Panc1 (cell line): Measurements from ENCODE around the gene CNNM2. TPM values are rescaled to one million over a fixed set of nuclear protein-coding genes. Genes with fewer than 3 reads are reported as not detected.

ENCODE experiments used
- ATAC-seq: fragments of 200-7000 bp; cut with Tn5 transposase; 2 replicates; pipeline ENCODE4 v1.9.1; 2020; ENCODE audit warnings: mild to moderate bottlenecking, moderate library complexity
- BruUV-seq: library from RNA; stranded (reverse); fragments of 400-500 nt; replicated peaks from 2 replicates; lab custom pipeline; 2021; lab: Mats Ljungman, UMichigan
- CTCF ChIA-PET: fragments of 300-600 bp; sonication (Branson Sonifier 250); formaldehyde crosslinking; loops from one replicate; lab custom pipeline; 2022; ENCODE audit warnings: antibody characterized with exemption; lab: Charles Lee
- POLR2A ChIA-PET: fragments of 300-600 bp; sonication (Branson Sonifier 250); formaldehyde crosslinking; loops from one replicate; lab custom pipeline; 2022; ENCODE audit warnings: antibody characterized with exemption; lab: Charles Lee
- DNase-seq: peaks from one replicate; pipeline ENCODE4 v3.0.0-alpha.2; 2010; ENCODE audit warnings: low read depth, low spot score
- H3K27ac ChIP-seq: 2 replicates; pipeline ENCODE4 v1.5.1; 2011; ENCODE audit warnings: mild to moderate bottlenecking, low read length, inconsistent platforms
- H3K27me3 ChIP-seq: fragments of 200-500 bp; sonication (Bioruptor generic); 2 replicates; pipeline ENCODE4 v1.6.0; 2014; ENCODE audit warnings: low read length, inconsistent platforms; ENCODE audit not compliant: control insufficient read depth, insufficient read depth
- H3K36me3 ChIP-seq: fragments of 200-500 bp; sonication (Bioruptor generic); 2 replicates; pipeline ENCODE4 v1.5.1; 2014; ENCODE audit warnings: inconsistent platforms, mild to moderate bottlenecking, low read length, moderate library complexity; ENCODE audit not compliant: control insufficient read depth, insufficient read depth
- H3K4me1 ChIP-seq: 2 replicates; pipeline ENCODE4 v1.5.1; 2011; ENCODE audit warnings: inconsistent platforms, mild to moderate bottlenecking, low read length, moderate library complexity; ENCODE audit not compliant: control insufficient read depth, insufficient read depth
- H3K4me3 ChIP-seq, 2 experiments: 2 replicates each; pipeline ENCODE4 v1.5.1; 2011 to 2012; ENCODE audit warnings: low read depth in 2 of 2, low read length in 2 of 2, mild to moderate bottlenecking in 2 of 2, inconsistent platforms in 1 of 2, moderate library complexity in 1 of 2
- H3K9me3 ChIP-seq: fragments of 200-500 bp; sonication (Bioruptor generic); 2 replicates; pipeline ENCODE4 v1.5.1; 2014; ENCODE audit warnings: low read depth, mild to moderate bottlenecking, inconsistent platforms, low read length, moderate library complexity; ENCODE audit not compliant: control insufficient read depth, insufficient read depth
- POLR2AphosphoS5 ChIP-seq: IDR thresholded peaks from 2 replicates; pipeline ENCODE4 v1.6.1; 2012; ENCODE audit warnings: mild to moderate bottlenecking, low read depth, low read length, moderate library complexity
- SIN3A ChIP-seq: IDR thresholded peaks from 2 replicates; pipeline ENCODE4 v1.6.1; 2012; ENCODE audit warnings: low read depth, mild to moderate bottlenecking, low read length, moderate library complexity, borderline replicate concordance; ENCODE audit not compliant: insufficient read depth
- TCF7L2 ChIP-seq: IDR thresholded peaks from 2 replicates; pipeline ENCODE4 v1.6.1; 2011; ENCODE audit warnings: mild to moderate bottlenecking, low read depth, low read length, inconsistent platforms
- in situ Hi-C: cut with HindIII; loops from 2 replicates; pipeline ENCODE4 v1.10.0; 2016; ENCODE audit warnings: low sequenced_read_pairs, low pct_unique_long_range_greater_than_20kb
- intact Hi-C: fragments of 100-400 bp; cut with micrococcal nuclease; formaldehyde crosslinking; loops from one replicate; pipeline ENCODE4 v1.10.0; 2022; ENCODE audit not compliant: unreplicated experiment
- total RNA-seq: library from RNA; stranded (reverse); gene quantifications from one replicate; pipeline ENCODE4 v1.2.1, GENCODE V29; 2021; ENCODE audit not compliant: unreplicated experiment
- TF ChIP-seq, protein P1 (sequence below), 2 experiments: IDR thresholded peaks; 2 replicates each; pipeline ENCODE4 v1.6.1; 2011 to 2012; ENCODE audit warnings: low read depth in 2 of 2, control low read depth in 1 of 2, low read length in 1 of 2, mild to moderate bottlenecking in 1 of 2, moderate library complexity in 1 of 2; ENCODE audit not compliant: insufficient read depth in 1 of 2
- TF ChIP-seq, protein P2 (sequence below): fragments of 450-650 bp; IDR thresholded peaks from 2 replicates; pipeline ENCODE4 v1.5.1; 2017; ENCODE audit warnings: mild to moderate bottlenecking

Gene CNNM2
- total RNA-seq, 1 experiment from 2014 or later: 27.1 TPM

DNA sequence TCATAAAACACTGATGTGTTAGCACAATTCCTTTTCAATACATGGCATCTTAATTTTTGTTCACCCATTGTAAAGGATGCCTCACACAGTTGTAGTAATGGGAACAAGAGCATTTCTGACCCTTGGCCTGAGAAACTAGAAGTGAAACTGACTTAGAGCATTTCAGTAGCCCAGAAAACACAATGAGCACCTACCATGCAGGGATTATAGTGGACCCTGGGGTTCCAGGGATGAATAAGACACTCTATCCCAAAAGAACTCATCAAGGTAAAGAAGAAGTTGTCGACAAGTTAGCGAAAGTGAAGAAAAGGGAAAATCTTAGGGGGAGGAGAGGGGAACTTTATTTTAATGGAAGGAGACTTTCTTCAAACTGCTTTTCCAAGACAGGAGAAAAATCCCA, 149.4 kb downstream of the CNNM2 start:
- no TSS peak for BruUV-seq
- no peaks in the 10 kb centered on the region for H3K27me3 ChIP-seq
- no peak overlapping the region for H3K27ac ChIP-seq
- H3K4me1 ChIP-seq: no peaks in the 10 kb centered on the region
- intact Hi-C loops (loop anchor here (10.0 kb wide), 1 partner anchor 233 kb away; the partner anchor contains the start of gene CYP17A1), in situ Hi-C loops (no loop called here)
- POLR2A ChIA-PET: no interaction called here
- ATAC-seq: no peak
- no peak overlapping the region for H3K4me3 ChIP-seq
- CTCF ChIA-PET: no interaction called here
- no peak for TF ChIP-seq TCF7L2
- TF ChIP-seq, protein P1, sequence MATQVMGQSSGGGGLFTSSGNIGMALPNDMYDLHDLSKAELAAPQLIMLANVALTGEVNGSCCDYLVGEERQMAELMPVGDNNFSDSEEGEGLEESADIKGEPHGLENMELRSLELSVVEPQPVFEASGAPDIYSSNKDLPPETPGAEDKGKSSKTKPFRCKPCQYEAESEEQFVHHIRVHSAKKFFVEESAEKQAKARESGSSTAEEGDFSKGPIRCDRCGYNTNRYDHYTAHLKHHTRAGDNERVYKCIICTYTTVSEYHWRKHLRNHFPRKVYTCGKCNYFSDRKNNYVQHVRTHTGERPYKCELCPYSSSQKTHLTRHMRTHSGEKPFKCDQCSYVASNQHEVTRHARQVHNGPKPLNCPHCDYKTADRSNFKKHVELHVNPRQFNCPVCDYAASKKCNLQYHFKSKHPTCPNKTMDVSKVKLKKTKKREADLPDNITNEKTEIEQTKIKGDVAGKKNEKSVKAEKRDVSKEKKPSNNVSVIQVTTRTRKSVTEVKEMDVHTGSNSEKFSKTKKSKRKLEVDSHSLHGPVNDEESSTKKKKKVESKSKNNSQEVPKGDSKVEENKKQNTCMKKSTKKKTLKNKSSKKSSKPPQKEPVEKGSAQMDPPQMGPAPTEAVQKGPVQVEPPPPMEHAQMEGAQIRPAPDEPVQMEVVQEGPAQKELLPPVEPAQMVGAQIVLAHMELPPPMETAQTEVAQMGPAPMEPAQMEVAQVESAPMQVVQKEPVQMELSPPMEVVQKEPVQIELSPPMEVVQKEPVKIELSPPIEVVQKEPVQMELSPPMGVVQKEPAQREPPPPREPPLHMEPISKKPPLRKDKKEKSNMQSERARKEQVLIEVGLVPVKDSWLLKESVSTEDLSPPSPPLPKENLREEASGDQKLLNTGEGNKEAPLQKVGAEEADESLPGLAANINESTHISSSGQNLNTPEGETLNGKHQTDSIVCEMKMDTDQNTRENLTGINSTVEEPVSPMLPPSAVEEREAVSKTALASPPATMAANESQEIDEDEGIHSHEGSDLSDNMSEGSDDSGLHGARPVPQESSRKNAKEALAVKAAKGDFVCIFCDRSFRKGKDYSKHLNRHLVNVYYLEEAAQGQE (IDR thresholded peaks at IDR 0.05; ENCODE audit: insufficient read depth in 1 of 2, low read depth in 2 of 2, low read length in 1 of 2): no peak
- TF ChIP-seq, protein P2, sequence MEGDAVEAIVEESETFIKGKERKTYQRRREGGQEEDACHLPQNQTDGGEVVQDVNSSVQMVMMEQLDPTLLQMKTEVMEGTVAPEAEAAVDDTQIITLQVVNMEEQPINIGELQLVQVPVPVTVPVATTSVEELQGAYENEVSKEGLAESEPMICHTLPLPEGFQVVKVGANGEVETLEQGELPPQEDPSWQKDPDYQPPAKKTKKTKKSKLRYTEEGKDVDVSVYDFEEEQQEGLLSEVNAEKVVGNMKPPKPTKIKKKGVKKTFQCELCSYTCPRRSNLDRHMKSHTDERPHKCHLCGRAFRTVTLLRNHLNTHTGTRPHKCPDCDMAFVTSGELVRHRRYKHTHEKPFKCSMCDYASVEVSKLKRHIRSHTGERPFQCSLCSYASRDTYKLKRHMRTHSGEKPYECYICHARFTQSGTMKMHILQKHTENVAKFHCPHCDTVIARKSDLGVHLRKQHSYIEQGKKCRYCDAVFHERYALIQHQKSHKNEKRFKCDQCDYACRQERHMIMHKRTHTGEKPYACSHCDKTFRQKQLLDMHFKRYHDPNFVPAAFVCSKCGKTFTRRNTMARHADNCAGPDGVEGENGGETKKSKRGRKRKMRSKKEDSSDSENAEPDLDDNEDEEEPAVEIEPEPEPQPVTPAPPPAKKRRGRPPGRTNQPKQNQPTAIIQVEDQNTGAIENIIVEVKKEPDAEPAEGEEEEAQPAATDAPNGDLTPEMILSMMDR: no peak
- TF ChIP-seq POLR2AphosphoS5: no peak
- TF ChIP-seq SIN3A: no peak
- DNase-seq: no peak
- no peaks in the 10 kb centered on the region for H3K36me3 ChIP-seq
- no peaks in the 10 kb centered on the region for H3K9me3 ChIP-seq

DNA sequence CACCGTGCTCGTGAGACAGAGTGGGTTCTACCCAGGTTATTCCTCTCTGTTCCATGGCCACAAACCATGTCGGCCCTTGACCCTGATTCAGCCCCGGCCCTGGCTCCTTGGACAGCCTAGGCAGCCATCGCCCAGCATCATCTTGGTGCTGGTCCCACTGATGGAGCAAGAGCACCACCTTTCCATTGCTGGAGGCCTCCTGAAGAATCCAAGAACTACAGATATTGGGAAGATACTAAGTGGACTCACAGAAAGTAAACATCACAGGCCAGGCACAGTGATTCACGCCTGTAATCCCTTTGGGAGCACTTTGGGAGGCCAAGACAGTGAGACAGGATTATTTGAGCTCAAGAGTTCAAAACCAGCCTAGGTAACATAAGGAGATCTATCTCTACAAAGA, 149.9 kb downstream of the CNNM2 start:
- H3K4me3 ChIP-seq: no peak overlapping the region
- in situ Hi-C loops (no loop called here), intact Hi-C loops (loop anchor here (10.0 kb wide), 1 partner anchor 233 kb away; the partner anchor contains the start of gene CYP17A1)
- H3K9me3 ChIP-seq: no peaks in the 10 kb centered on the region
- POLR2A ChIA-PET: no interaction called here
- H3K27me3 ChIP-seq: no peaks in the 10 kb centered on the region
- no peaks in the 10 kb centered on the region for H3K36me3 ChIP-seq
- no peak overlapping the region for H3K27ac ChIP-seq
- BruUV-seq: no TSS peak
- CTCF ChIA-PET: interaction anchor here (0.7 to 1.5 kb wide), 3 partner anchors 150 to 177 kb away, joined by 3 to 5 read pairs (median 4); partner anchors contain the start of gene CNNM2
- no peak for TF ChIP-seq POLR2AphosphoS5
- TF ChIP-seq, protein P2: peak; percentile 16; the same call in 1 of the 2 replicates
- TF ChIP-seq, protein P1 (IDR thresholded peaks at IDR 0.05; ENCODE audit: insufficient read depth in 1 of 2, low read depth in 2 of 2, low read length in 1 of 2): no peak
- TF ChIP-seq SIN3A: no peak
- H3K4me1 ChIP-seq: no peaks in the 10 kb centered on the region
- ATAC-seq (no peak), DNase-seq (no peak)
